Measurements from ENCODE around the gene APC2. TPM values are rescaled to one million over a fixed set of nuclear protein-coding genes. Genes with fewer than 3 reads are reported as not detected.
A peak's percentile ranks its signal among the peaks of the same experiment; 100 is the strongest.

The APC2 gene
- total RNA-seq, 1 experiment from 2014 or later, result 1.6 TPM

DNA sequence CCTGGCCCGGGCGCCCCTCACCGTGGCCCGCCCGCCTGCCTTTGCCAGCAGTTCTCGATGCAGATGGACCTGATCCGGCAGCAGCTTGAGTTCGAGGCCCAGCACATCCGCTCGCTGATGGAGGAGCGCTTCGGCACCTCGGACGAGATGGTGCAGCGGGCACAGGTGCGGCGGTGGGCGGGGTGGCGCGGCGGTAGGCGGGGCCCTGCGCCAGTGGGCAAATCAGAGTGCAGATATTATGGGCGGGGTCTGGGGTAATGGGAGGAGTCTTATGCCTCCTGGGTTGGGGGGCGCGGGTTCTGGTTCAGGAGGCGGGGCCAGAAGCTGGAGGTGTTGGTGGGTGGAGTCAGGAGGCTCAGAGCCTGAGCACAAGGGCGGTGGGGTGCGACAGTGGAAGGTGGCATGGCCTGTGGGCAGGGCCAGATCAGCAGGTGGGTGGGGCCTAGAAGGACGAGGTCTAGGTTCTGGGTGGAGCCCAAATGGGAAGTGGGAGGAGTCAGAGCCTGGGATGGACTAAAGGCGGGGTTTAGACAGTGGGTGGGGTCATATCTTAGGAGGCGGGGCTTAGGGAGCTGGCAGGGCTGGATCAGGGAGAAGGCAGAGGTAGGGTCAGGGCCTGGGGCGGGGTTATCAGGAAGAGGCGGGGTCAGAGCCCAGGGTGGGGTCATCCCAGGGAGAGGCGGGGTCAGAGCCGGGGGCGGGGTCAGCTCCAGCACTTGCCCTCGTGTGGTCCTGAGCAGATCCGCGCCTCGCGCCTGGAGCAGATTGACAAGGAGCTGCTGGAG lies 5.6 kb downstream of the APC2 start:
- TF ChIP-seq EZH2 (IDR thresholded peaks at IDR 0.05; ENCODE audit: low read depth), result no peak
- TF ChIP-seq, protein P1, sequence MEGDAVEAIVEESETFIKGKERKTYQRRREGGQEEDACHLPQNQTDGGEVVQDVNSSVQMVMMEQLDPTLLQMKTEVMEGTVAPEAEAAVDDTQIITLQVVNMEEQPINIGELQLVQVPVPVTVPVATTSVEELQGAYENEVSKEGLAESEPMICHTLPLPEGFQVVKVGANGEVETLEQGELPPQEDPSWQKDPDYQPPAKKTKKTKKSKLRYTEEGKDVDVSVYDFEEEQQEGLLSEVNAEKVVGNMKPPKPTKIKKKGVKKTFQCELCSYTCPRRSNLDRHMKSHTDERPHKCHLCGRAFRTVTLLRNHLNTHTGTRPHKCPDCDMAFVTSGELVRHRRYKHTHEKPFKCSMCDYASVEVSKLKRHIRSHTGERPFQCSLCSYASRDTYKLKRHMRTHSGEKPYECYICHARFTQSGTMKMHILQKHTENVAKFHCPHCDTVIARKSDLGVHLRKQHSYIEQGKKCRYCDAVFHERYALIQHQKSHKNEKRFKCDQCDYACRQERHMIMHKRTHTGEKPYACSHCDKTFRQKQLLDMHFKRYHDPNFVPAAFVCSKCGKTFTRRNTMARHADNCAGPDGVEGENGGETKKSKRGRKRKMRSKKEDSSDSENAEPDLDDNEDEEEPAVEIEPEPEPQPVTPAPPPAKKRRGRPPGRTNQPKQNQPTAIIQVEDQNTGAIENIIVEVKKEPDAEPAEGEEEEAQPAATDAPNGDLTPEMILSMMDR (conservative IDR thresholded peaks at IDR 0.05), result no peak
- CTCF ChIA-PET, result interaction anchor here (0.7 kb wide), 1 partner anchor 186 kb away, joined by 5 read pairs; the partner anchor contains the start of gene CIRBP
- peak overlapping the region; percentile 30; the same call in 1 of the 2 replicates for H3K27ac ChIP-seq
- H3K4me1 ChIP-seq (replicated peaks; ENCODE audit: insufficient read depth), result no peaks in the 10 kb centered on the region
- peak overlapping the region; percentile 72 for H3K4me2 ChIP-seq
- no peaks in the 10 kb centered on the region for H4K20me1 ChIP-seq (ENCODE audit: insufficient read depth)
- peak overlapping the region; percentile 72 for H2AFZ ChIP-seq
- no TSS peak for BruUV-seq (replicated peaks)
- peak overlapping the region; percentile 50; the same call in 1 of the 2 replicates for H3K4me3 ChIP-seq
- no peaks in the 10 kb centered on the region for H3K9me2 ChIP-seq (ENCODE audit: insufficient read depth)
- POLR2A ChIA-PET (ENCODE audit: unreplicated experiment), result interaction anchor here (0.5 to 0.7 kb wide), 5 partner anchors 101 to 294 kb away, joined by 3 to 13 read pairs (median 4); a partner anchor contains a TSS
- no peaks in the 10 kb centered on the region for H3K27me3 ChIP-seq (ENCODE audit: insufficient read depth, low read depth)
- H3K9me3 ChIP-seq (ENCODE audit: insufficient read depth, low read depth), result no peaks in the 10 kb centered on the region
- DNase-seq, result peak; percentile 91 to 93
- intact Hi-C loops (cut with micrococcal nuclease; ENCODE audit: unreplicated experiment), result loop anchor here (5.0 kb wide), 1 partner anchor 48 kb away; the partner anchor contains the start of gene DAZAP1
- H3K79me2 ChIP-seq (ENCODE audit: low read depth), result no peaks in the 10 kb centered on the region
- peaks cover 10% of the 10 kb centered on the region for H3F3A ChIP-seq (ENCODE audit: insufficient read depth, low read depth)
- H3K36me3 ChIP-seq (ENCODE audit: low read depth), result no peaks in the 10 kb centered on the region

DNA sequence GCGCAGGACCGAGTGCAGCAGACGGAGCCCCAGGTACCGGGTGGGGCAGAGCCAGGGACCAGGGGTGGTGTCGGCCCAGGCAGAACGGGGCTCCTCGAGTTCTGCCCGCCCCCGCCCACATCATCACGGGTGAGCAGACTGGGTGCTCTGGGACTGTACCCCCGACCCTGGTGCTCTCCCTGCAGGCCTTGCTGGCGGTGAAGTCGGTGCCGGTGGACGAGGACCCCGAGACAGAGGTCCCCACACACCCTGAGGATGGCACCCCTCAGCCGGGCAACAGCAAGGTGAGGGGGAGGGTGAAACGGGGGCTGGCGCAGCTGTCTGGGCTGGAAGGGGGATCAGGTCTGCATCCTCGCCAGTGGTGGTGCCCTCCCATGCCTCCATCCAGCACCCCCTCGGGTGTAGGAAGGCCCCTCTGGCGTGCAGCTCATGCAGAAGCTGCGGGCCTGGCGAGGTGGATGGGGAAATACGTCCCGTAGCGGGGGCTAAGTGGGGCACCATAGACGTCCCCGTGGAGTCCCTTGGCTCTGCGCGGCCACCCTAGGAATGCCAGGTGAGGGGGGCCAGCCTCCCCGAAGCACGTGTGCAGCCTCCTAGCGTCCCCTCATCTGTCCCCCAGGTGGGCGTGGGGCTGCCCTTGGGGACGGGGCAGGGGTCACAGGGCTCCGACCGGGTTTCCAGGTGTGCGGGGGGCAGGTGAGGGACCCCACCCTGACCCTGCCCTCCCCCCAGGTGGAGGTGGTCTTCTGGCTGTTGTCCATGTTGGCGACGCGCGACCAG lies 6.4 kb downstream of the APC2 start:
- intact Hi-C loops (cut with micrococcal nuclease; ENCODE audit: unreplicated experiment), result loop anchor here (5.0 kb wide), 1 partner anchor 49 kb away; the partner anchor contains the start of gene DAZAP1
- CTCF ChIA-PET, result interaction anchor here (0.7 kb wide), 1 partner anchor 187 kb away, joined by 5 read pairs; the partner anchor contains the start of gene CIRBP
- Histone ChIP-seq H4K20me1 (ENCODE audit: insufficient read depth) (no peaks in the 10 kb centered on the region), H3K79me2 (ENCODE audit: low read depth) (no peaks in the 10 kb centered on the region), H2AFZ (no peak overlapping the region), H3K4me3 (no peak overlapping the region), H3F3A (ENCODE audit: insufficient read depth, low read depth) (peaks cover 10% of the 10 kb centered on the region), H3K27ac (no peak overlapping the region), H3K9me2 (ENCODE audit: insufficient read depth) (no peaks in the 10 kb centered on the region), H3K27me3 (ENCODE audit: insufficient read depth, low read depth) (no peaks in the 10 kb centered on the region), H3K9me3 (ENCODE audit: insufficient read depth, low read depth) (no peaks in the 10 kb centered on the region), H3K4me2 (peak overlapping the region; percentile 56; the same call in 1 of the 2 replicates), H3K36me3 (ENCODE audit: low read depth) (no peaks in the 10 kb centered on the region), H3K4me1 (replicated peaks; ENCODE audit: insufficient read depth) (no peaks in the 10 kb centered on the region)
- no peak for TF ChIP-seq EZH2 (IDR thresholded peaks at IDR 0.05; ENCODE audit: low read depth)
- TF ChIP-seq, protein P1 (conservative IDR thresholded peaks at IDR 0.05), result no peak
- no TSS peak for BruUV-seq (replicated peaks)
- no peak for DNase-seq
- POLR2A ChIA-PET (ENCODE audit: unreplicated experiment), result interaction anchor here (0.5 to 0.7 kb wide), 4 partner anchors 101 to 294 kb away, joined by 3 to 13 read pairs (median 4); a partner anchor contains a TSS

DNA sequence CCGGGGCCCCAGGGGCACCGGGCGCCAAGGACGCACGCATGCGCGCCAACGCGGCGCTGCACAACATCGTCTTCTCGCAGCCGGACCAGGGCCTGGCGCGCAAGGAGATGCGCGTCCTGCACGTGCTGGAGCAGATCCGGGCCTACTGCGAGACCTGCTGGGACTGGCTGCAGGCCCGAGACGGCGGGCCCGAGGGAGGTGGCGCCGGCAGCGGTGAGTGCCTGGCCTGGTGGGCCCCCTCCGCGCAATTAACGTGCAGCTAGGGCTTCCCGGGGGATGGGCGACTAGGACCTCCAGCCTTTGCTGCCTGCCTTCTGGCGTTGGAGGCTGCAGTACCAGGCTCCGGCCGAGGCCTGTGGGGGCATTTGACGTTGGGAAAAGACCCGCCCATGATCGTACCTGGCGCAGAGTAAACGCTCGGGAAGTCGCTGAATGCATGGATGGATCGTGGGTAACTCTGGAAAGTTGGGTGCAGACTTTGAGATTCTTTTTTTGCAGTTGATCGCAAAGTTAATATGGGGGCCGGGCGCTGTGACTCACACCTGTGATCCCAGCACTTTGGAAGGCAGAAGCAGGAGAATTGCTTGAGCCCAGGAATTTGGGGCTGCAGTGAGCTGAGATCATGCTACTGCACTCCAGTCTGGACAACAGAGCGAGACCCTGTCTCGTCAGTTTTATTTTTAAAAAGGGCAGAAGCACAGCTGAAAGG lies 7.3 kb downstream of the APC2 start:
- ChIA-PET CTCF (no interaction called here), POLR2A (ENCODE audit: unreplicated experiment) (no interaction called here)
- no peak for DNase-seq
- Histone ChIP-seq H3K27ac (no peak overlapping the region), H3K4me1 (replicated peaks; ENCODE audit: insufficient read depth) (no peaks in the 10 kb centered on the region), H3K9me2 (ENCODE audit: insufficient read depth) (no peaks in the 10 kb centered on the region), H3K36me3 (ENCODE audit: low read depth) (no peaks in the 10 kb centered on the region), H3K4me3 (no peak overlapping the region), H3K79me2 (ENCODE audit: low read depth) (no peaks in the 10 kb centered on the region), H3K9me3 (ENCODE audit: insufficient read depth, low read depth) (no peaks in the 10 kb centered on the region), H4K20me1 (ENCODE audit: insufficient read depth) (no peaks in the 10 kb centered on the region), H2AFZ (no peak overlapping the region), H3F3A (ENCODE audit: insufficient read depth, low read depth) (peaks cover 10% of the 10 kb centered on the region), H3K4me2 (no peak overlapping the region), H3K27me3 (ENCODE audit: insufficient read depth, low read depth) (no peaks in the 10 kb centered on the region)
- TF ChIP-seq, protein P1 (conservative IDR thresholded peaks at IDR 0.05), result no peak
- TF ChIP-seq EZH2 (IDR thresholded peaks at IDR 0.05; ENCODE audit: low read depth), result no peak
- intact Hi-C loops (cut with micrococcal nuclease; ENCODE audit: unreplicated experiment), result loop anchor here (5.0 kb wide), 1 partner anchor 50 kb away; the partner anchor contains the start of gene DAZAP1
- BruUV-seq (replicated peaks), result no TSS peak

Data from PC-9 (cell line).